Mononuclear cell (primary cell): ENCODE measurements around the gene STIM1. TPM values are rescaled to one million over a fixed set of nuclear protein-coding genes. Genes with fewer than 3 reads are reported as not detected.
"Not testable (repeated sequence)": the region's sequence is repeated elsewhere in the genome, so short reads cannot be mapped to it uniquely, and the experiment has no call there.

Experiments used
- H3K27me3 ChIP-seq: 2 replicates; pipeline ENCODE4 v1.6.0; 2011; ENCODE audit warnings: low read length, control low read depth; ENCODE audit not compliant: insufficient read depth
- H3K4me1 ChIP-seq: 2 replicates; pipeline ENCODE4 v1.5.1; 2011; ENCODE audit warnings: mild to moderate bottlenecking, low read length, control low read depth; ENCODE audit not compliant: insufficient read depth
- H3K4me3 ChIP-seq: 2 replicates; pipeline ENCODE4 v1.5.1; 2011; ENCODE audit warnings: mild to moderate bottlenecking, low read length, moderate library complexity
- H3K9me3 ChIP-seq: 2 replicates; pipeline ENCODE4 v1.5.1; 2011; ENCODE audit warnings: low read depth, mild to moderate bottlenecking, control low read depth, low read length
- total RNA-seq: library from RNA; depleted of rRNA; stranded (reverse); fragments of >200 nt; gene quantifications from one replicate; pipeline ENCODE4 v1.2.3, GENCODE V29; 2012

Gene STIM1
- total RNA-seq, 1 donor, result 55.8 TPM

- Histone ChIP-seq H3K4me3 (peak overlapping the region; percentile 91), H3K27me3 (no peaks in the 10 kb centered on the region), H3K4me1 (peaks cover 80% of the 10 kb centered on the region), H3K9me3 (no peaks in the 10 kb centered on the region)
These were observed 2.2 kb downstream of the STIM1 start for GRCh38 chr11:3857628-3858027.

DNA sequence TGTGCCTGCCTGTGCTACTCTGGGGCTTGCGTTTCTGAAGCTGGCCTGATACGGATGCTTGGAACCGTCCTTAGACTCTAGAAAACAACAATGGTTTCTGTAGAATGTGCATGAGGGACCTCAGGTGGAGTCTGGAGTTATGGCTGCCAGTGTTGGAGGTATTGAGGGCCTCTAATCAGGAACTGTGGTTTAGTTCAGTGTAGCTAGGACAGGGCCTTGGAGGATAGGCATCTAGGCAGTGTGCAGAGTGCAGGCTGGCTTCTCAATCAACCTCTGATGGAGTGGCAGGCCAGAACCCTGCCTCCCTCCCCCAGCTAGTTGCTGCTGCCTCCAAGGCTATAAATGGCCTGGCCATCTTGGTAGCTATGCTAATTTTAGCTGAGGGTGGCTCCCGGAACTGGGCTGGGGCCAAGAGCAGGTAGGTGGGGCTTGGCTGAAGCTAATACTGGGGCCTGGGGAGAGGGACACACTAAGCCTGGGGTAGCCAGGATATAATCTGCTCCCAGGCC lies 4.0 kb downstream of the STIM1 start:
- H3K27me3 ChIP-seq, result no peaks in the 10 kb centered on the region
- H3K4me3 ChIP-seq, result peak overlapping the region; percentile 10
- peaks cover 79% of the 10 kb centered on the region for H3K4me1 ChIP-seq
- no peaks in the 10 kb centered on the region for H3K9me3 ChIP-seq

- H3K4me3 ChIP-seq, result no peak overlapping the region
- peaks cover 84% of the 10 kb centered on the region for H3K4me1 ChIP-seq
- H3K27me3 ChIP-seq, result no peaks in the 10 kb centered on the region
- H3K9me3 ChIP-seq, result no peaks in the 10 kb centered on the region
These were observed 4.9 kb downstream of the STIM1 start for GRCh38 chr11:3860375-3860774.

GRCh38 chr11:3860898-3861393 lies 5.5 kb downstream of the STIM1 start:
- not testable (repeated sequence) for H3K9me3 ChIP-seq, H3K27me3 ChIP-seq
- Histone ChIP-seq H3K4me1 (peaks cover 90% of the 10 kb centered on the region), H3K4me3 (peak overlapping the region; percentile 6)

- no peaks in the 10 kb centered on the region for H3K27me3 ChIP-seq
- H3K4me3 ChIP-seq, result no peak overlapping the region
- peaks cover 92% of the 10 kb centered on the region for H3K4me1 ChIP-seq
- H3K9me3 ChIP-seq, result no peaks in the 10 kb centered on the region
These were observed 6.2 kb downstream of the STIM1 start for GRCh38 chr11:3861683-3862082.

DNA sequence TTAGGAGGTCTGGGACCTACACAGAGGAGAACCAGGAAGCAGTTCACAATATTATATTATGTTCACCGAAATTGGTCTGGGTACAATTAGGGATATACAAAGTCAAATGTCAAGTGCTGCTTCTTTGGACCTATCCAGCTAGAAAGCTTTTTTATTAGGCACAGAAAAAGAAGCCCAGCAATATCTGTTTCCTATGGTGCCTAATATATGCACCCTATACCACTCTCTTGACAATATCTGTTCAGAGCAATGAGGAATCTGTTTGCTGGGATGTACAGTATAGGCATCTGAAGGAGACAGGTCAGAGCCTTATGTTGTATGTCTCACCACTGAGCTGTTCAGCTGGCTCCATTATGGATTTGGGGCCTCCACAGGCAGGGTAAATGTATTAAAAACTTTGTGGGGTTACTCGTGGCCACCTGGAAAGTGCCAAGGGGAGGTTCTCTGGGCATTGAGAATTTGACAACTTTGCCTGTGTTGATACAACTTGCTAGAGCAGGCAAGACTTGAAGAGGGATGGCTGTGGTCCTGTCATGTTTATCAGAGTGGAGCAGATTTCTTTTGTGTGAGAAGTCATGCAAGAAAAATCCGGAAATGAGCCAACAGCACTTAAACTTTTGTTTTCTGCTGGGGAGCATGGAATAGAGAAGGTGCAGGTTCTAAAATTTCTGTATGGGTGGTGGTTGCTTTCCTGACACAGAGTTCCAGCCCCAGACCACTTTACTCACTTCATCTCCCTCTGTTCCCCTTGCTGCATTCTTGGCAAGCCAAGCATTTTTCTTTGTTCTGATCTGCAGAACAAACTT lies 10.1 kb downstream of the STIM1 start:
- Histone ChIP-seq H3K4me3 (no peak overlapping the region), H3K9me3 (no peaks in the 10 kb centered on the region), H3K27me3 (no peaks in the 10 kb centered on the region), H3K4me1 (peaks cover 77% of the 10 kb centered on the region)

- no peaks in the 10 kb centered on the region for H3K9me3 ChIP-seq
- peaks cover 76% of the 10 kb centered on the region for H3K4me1 ChIP-seq
- no peaks in the 10 kb centered on the region for H3K27me3 ChIP-seq
- H3K4me3 ChIP-seq, result no peak overlapping the region
These were observed 10.7 kb downstream of the STIM1 start for GRCh38 chr11:3866206-3866605.

GRCh38 chr11:3866836-3867208 lies 11.4 kb downstream of the STIM1 start:
- Histone ChIP-seq H3K4me3 (no peak overlapping the region), H3K27me3 (no peaks in the 10 kb centered on the region), H3K9me3 (no peaks in the 10 kb centered on the region), H3K4me1 (peaks cover 74% of the 10 kb centered on the region)

DNA sequence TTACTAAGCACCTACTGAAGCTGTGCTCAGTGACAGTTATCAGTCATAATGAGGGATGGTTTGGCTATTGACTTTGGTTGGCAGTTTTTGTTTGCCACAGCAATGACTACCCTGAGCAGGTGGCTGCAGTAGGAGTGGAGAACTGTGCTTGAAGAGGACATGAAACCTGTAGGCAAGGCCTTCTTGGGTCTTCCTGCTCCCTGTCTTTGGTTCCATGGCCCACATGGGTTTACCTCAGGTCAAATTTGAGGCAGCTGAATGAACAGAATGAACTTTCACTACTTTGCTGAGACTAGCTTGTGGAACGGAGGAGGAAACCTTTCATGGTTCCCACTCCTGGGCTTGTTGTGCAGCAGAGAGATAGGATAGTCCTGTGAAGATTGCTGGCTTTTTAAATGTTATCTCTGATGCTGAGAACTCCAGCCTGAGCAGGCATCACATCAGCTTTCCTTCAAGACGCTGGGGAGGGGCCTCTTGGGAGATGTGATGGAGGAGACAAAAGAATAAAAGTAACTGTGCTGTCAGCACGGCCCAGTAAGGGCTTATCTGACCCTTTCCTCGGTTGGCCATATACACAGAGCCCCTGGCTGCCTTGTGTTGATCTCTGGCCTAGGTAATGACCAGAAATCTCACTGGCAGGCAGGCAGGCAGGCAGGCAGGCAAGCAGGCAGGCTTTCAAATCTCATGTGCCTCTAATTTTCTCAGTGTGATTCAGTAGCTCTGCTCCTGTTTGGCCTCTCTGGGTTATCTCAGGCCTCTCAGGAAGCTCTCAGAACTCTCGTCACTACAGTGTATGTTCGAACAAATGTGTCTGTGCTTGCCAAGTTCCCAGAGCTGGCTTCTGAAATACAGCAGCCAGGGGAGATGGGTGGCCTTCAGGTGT lies 12.0 kb downstream of the STIM1 start:
- Histone ChIP-seq H3K4me1 (peaks cover 73% of the 10 kb centered on the region), H3K9me3 (no peaks in the 10 kb centered on the region), H3K27me3 (no peaks in the 10 kb centered on the region), H3K4me3 (no peak overlapping the region)

DNA sequence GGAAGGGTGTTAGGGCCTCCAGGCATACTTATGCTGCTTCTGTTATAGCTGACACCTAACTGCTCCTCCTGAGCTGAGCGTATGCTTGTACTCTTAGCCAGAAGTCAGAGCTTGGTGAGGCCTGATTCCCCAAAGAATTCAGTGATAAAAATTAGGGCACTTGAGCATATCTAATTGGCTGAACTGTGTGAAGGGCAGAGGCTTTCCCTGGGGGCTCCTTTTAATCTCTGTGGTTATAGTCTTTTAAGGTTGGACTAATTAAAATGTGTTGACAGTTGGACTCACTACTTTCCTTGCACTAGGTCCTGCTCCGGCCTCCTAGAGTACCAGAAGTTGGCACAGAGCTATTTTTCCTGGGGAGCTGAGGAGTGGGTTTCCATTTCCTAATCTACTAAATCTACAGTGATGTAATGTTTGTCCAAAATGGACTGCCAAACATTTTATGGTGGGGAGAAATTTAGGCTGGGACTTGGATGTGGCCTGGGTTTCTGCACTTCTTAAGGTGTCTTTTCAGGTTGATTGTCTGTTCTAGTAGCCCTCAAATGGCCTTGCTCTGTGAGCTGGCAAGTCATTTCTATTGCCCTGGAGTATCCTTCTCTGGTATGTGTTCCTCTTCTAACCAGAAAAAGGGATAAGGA lies 18.4 kb downstream of the STIM1 start:
- Histone ChIP-seq H3K27me3 (no peaks in the 10 kb centered on the region), H3K9me3 (no peaks in the 10 kb centered on the region), H3K4me1 (peaks cover 66% of the 10 kb centered on the region), H3K4me3 (no peak overlapping the region)

DNA sequence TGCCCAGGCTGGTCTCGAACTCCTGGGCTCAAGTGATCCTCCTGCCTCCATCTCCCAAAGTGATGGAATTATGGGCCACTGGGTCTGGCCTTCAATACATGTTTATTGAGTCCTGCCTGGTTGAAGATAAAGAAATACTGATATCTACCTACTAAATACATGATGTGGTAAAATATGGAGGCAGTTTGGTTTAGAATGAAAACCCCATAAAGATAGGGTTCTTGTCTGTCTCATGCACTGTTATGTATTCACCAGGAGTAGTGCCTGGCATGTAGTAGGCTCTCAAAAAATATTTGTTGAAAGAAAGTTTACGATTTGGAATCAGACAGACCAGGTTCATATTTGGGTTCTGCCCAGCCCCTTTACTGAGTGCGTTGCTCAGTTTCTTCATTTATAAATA lies 21.1 kb downstream of the STIM1 start:
- H3K27me3 ChIP-seq, result no peaks in the 10 kb centered on the region
- H3K4me3 ChIP-seq, result no peak overlapping the region
- H3K9me3 ChIP-seq, result no peaks in the 10 kb centered on the region
- H3K4me1 ChIP-seq, result peaks cover 76% of the 10 kb centered on the region

DNA sequence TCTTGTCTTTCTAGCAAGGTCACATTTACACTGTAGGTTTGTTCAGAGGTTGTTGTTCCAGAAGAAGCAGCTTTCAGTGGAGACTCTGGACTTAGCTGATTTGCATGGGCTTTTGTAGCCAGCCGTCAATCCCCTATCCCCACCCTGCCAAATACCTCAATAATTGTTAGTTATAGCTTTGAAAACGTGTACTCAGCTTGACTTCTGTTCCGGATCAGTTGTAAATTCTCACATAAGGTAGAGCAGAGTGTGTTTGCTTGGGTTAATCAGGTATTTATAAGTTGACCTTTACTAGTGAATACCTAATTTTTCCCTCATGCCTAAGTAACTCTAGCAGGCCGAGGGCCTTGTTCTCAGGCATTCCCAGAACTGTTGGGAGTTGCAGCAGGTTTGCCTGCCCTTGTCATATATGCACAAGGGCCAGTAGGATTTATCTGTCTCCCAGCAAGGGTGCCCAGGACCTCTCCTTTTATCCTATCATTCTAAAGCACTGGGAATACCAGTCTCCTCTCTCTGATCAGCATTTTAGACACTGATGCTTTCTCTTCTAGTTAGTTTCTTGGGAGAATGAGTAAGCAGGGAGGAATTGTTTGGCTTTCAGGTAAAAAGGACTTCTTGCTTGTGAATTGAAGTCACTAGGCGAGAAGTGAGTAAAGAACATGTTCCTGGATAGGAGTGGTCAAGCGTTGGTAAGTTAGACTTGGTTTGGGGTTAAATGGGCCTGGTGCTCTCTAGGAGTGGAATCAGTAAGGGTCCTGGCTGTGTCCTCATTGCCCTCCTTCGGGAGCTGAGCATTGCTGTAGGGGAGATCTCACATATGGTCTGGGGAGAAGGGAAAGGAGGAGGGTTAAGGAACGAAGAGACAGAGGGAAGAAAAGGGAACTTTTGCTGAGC lies 22.1 kb downstream of the STIM1 start:
- Histone ChIP-seq H3K4me3 (no peak overlapping the region), H3K4me1 (peaks cover 74% of the 10 kb centered on the region), H3K9me3 (no peaks in the 10 kb centered on the region), H3K27me3 (no peaks in the 10 kb centered on the region)

GRCh38 chr11:3878258-3878584 lies 22.8 kb downstream of the STIM1 start:
- Histone ChIP-seq H3K4me1 (peaks cover 77% of the 10 kb centered on the region), H3K4me3 (no peak overlapping the region), H3K27me3 (no peaks in the 10 kb centered on the region), H3K9me3 (no peaks in the 10 kb centered on the region)

DNA sequence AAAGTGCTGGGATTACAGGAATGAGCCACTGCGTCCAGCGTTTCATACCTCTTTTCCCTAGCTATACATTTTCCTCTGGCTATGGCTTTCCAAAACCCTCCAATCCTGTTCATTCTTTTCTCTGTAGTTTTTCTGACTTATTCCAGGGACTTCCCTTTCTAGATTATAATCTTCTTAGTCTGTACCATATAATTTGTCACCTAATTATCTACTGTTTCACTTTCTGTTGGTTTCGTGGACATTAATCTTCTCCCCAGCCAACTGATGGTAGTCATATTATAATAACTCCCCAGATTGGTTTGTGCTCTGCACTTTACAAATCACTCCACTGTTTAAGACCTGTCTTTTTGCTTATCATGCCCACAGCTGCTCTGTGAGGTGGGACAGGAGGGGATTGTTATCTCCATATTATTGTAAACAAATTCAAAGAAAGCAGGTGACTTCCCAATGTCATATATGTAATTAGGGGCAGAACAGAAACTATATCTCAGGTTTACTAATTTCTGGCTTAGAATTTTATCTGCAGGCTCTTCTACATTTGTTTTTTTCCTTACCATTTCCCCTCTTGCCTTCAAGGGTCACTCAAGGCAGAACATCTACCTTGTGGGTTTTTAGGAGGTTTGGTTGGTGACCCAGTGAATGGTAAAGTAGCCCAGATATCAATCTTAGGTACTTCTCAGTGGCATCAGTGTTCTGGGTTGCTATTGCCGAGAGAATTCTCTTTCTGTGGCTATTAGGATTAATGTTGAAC lies 23.9 kb downstream of the STIM1 start:
- Histone ChIP-seq H3K9me3 (no peaks in the 10 kb centered on the region), H3K4me3 (no peak overlapping the region), H3K4me1 (peaks cover 72% of the 10 kb centered on the region), H3K27me3 (no peaks in the 10 kb centered on the region)
